Loucy (cell line): Measurements from ENCODE around the gene HS3ST3A1.

Experiments used
- H2AFZ ChIP-seq: fragments of 200-600 bp; sonication (generic); 2 replicates; pipeline ENCODE4 v1.6.0; 2016; ENCODE audit warnings: antibody characterized with exemption, mild to moderate bottlenecking, low read length, moderate library complexity
- H3F3A ChIP-seq: fragments of 200-600 bp; 2 replicates; pipeline ENCODE4 v1.6.0; 2016; ENCODE audit warnings: antibody characterized with exemption, low read depth, mild to moderate bottlenecking
- H3K27me3 ChIP-seq: fragments of 200-600 bp; sonication (generic); 2 replicates; pipeline ENCODE4 v1.6.1; 2014; ENCODE audit warnings: low read length, mild to moderate bottlenecking; ENCODE audit not compliant: insufficient read depth, poor library complexity, severe bottlenecking
- H3K36me3 ChIP-seq: fragments of 200-600 bp; sonication (generic); 2 replicates; pipeline ENCODE4 v1.6.1; 2016; ENCODE audit warnings: low read length; ENCODE audit not compliant: insufficient read depth
- H3K4me1 ChIP-seq: fragments of 200-600 bp; sonication (generic); 2 replicates; pipeline ENCODE4 v1.5.1; 2014; ENCODE audit warnings: low read length, mild to moderate bottlenecking; ENCODE audit not compliant: insufficient read depth, poor library complexity, severe bottlenecking
- H3K4me2 ChIP-seq: fragments of 200-600 bp; sonication (generic); 2 replicates; pipeline ENCODE4 v1.6.0; 2014; ENCODE audit warnings: antibody characterized with exemption, low read length, low read depth, mild to moderate bottlenecking; ENCODE audit not compliant: poor library complexity, severe bottlenecking
- H3K4me3 ChIP-seq: fragments of 200-600 bp; sonication (generic); 2 replicates; pipeline ENCODE4 v1.5.1; 2014; ENCODE audit warnings: low read length, mild to moderate bottlenecking, mixed read lengths; ENCODE audit not compliant: poor library complexity, severe bottlenecking
- H3K79me2 ChIP-seq: fragments of 200-600 bp; sonication (generic); 2 replicates; pipeline ENCODE4 v1.6.1; 2014; ENCODE audit warnings: low read length; ENCODE audit not compliant: insufficient read depth
- H3K9ac ChIP-seq: fragments of 200-600 bp; sonication (generic); 2 replicates; pipeline ENCODE4 v1.6.0; 2014; ENCODE audit warnings: mild to moderate bottlenecking, low read depth, low read length, moderate library complexity; ENCODE audit not compliant: poor library complexity, severe bottlenecking
- H3K9me2 ChIP-seq: fragments of 200-600 bp; sonication (generic); replicated peaks from 2 replicates; pipeline ENCODE4 v1.6.1; 2016; ENCODE audit warnings: low read depth, low read length, mixed read lengths
- H3K9me3 ChIP-seq: fragments of 200-600 bp; sonication (generic); 2 replicates; pipeline ENCODE4 v1.6.1; 2014; ENCODE audit warnings: mild to moderate bottlenecking, antibody characterized with exemption, low read length, low read depth; ENCODE audit not compliant: insufficient read depth
- H4K20me1 ChIP-seq: fragments of 200-600 bp; sonication (generic); 2 replicates; pipeline ENCODE4 v1.6.0; 2014; ENCODE audit warnings: antibody characterized with exemption, low read length, mild to moderate bottlenecking; ENCODE audit not compliant: insufficient read depth, poor library complexity, severe bottlenecking
- CTCF ChIP-seq: fragments of 200-600 bp; sonication (generic); conservative IDR thresholded peaks from 2 replicates; pipeline ENCODE4 v1.5.1; 2014; ENCODE audit warnings: mild to moderate bottlenecking, antibody characterized with exemption, low read length
- EZH2phosphoT487 ChIP-seq: fragments of 200-600 bp; IDR thresholded peaks from 2 replicates; pipeline ENCODE4 v1.6.1; 2018; ENCODE audit warnings: antibody characterized with exemption, mild to moderate bottlenecking, moderate library complexity, borderline replicate concordance

Gene HS3ST3A1

GRCh38 chr17:13593757-13594156 lies 8.0 kb downstream of the HS3ST3A1 start:
- H4K20me1 ChIP-seq = no peaks in the 10 kb centered on the region
- no peaks in the 10 kb centered on the region for H3F3A ChIP-seq
- H3K27me3 ChIP-seq = no peaks in the 10 kb centered on the region
- no peaks in the 10 kb centered on the region for H3K4me1 ChIP-seq
- TF ChIP-seq CTCF (no peak), EZH2phosphoT487 (no peak)
- no peak overlapping the region for H3K4me2 ChIP-seq
- no peak overlapping the region for H2AFZ ChIP-seq
- H3K4me3 ChIP-seq = no peak overlapping the region
- H3K36me3 ChIP-seq = no peaks in the 10 kb centered on the region
- no peak overlapping the region for H3K9ac ChIP-seq
- no peaks in the 10 kb centered on the region for H3K79me2 ChIP-seq
- H3K9me2 ChIP-seq = no peaks in the 10 kb centered on the region
- no peaks in the 10 kb centered on the region for H3K9me3 ChIP-seq

GRCh38 chr17:13593021-13593751 lies 8.5 kb downstream of the HS3ST3A1 start:
- H4K20me1 ChIP-seq = no peaks in the 10 kb centered on the region
- H3K4me1 ChIP-seq = no peaks in the 10 kb centered on the region
- no peak overlapping the region for H2AFZ ChIP-seq
- H3F3A ChIP-seq = no peaks in the 10 kb centered on the region
- H3K9me3 ChIP-seq = no peaks in the 10 kb centered on the region
- no peak for TF ChIP-seq CTCF
- no peak for TF ChIP-seq EZH2phosphoT487
- H3K4me3 ChIP-seq = no peak overlapping the region
- H3K9me2 ChIP-seq = no peaks in the 10 kb centered on the region
- H3K36me3 ChIP-seq = no peaks in the 10 kb centered on the region
- no peaks in the 10 kb centered on the region for H3K79me2 ChIP-seq
- H3K27me3 ChIP-seq = no peaks in the 10 kb centered on the region
- no peak overlapping the region for H3K4me2 ChIP-seq
- no peak overlapping the region for H3K9ac ChIP-seq

GRCh38 chr17:13592427-13592826 lies 9.3 kb downstream of the HS3ST3A1 start:
- Histone ChIP-seq H3K79me2 (no peaks in the 10 kb centered on the region), H3K9me3 (no peaks in the 10 kb centered on the region), H3F3A (no peaks in the 10 kb centered on the region), H3K27me3 (no peaks in the 10 kb centered on the region), H3K4me3 (no peak overlapping the region), H4K20me1 (no peaks in the 10 kb centered on the region), H3K36me3 (no peaks in the 10 kb centered on the region), H2AFZ (no peak overlapping the region), H3K4me1 (no peaks in the 10 kb centered on the region), H3K9ac (no peak overlapping the region), H3K9me2 (no peaks in the 10 kb centered on the region), H3K4me2 (no peak overlapping the region)
- no peak for TF ChIP-seq EZH2phosphoT487
- no peak for TF ChIP-seq CTCF
